Measurements from ENCODE around the gene ZSCAN29. TPM values are rescaled to one million over a fixed set of nuclear protein-coding genes. Genes with fewer than 3 reads are reported as not detected.

Gene ZSCAN29
- total and polyA plus RNA-seq, 2 of the 13 experiments (the other 11 are each of a cell fraction or from before 2014, with no cell fraction given): 8.3 to 27.4 TPM

DNA sequence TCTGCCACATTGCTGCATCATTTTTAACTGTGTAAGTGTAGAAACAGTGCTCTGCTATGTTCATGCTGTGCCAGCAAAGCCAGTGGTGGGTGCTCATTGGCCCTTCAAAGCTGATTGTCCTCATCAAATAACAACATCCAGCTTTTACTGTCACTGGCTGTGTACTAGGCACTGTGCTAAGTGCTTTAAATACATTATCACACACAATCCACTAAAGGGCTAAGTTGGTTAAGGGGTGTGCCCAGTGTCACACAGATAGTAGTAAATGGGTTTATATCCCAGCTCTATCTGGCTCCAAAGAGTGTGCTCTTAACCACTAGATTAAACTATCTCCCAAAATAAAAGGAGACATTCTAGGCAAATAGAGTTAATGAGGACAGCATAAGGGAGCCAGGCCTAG lies 7.8 kb upstream of the ZSCAN29 start:
- H3K4me3 ChIP-seq (replicated peaks in 1 of 3; ENCODE audit: insufficient read depth in 1 of 3, low read depth in 2 of 3, low read length in 3 of 3): no peak overlapping the region
- no peaks in the 10 kb centered on the region for H3K9me3 ChIP-seq (ENCODE audit: low read length)
- POLR2A ChIA-PET: no interaction called here
- H3K79me2 ChIP-seq (ENCODE audit: insufficient read depth, low read length): peaks cover 2% of the 10 kb centered on the region
- no peak overlapping the region for H3K9ac ChIP-seq (ENCODE audit: insufficient read depth, low read depth, low read length)
- peaks cover 13 to 58% of the 10 kb centered on the region in 2 experiments for H3K36me3 ChIP-seq (replicated peaks in 1 of 2; ENCODE audit: control insufficient read depth in 1 of 2, insufficient read depth in 2 of 2, low read length in 2 of 2)
- no peak overlapping the region for H3K27ac ChIP-seq (ENCODE audit: extremely low read length, insufficient read depth, low read length)
- DNase-seq (ENCODE audit: low spot score): no peak
- no peak for ATAC-seq
- intact Hi-C loops (cut with micrococcal nuclease; ENCODE audit: unreplicated experiment): no loop called here
- no peak overlapping the region for H2AFZ ChIP-seq (ENCODE audit: low read length)
- no peaks in the 10 kb centered on the region for H3K27me3 ChIP-seq (ENCODE audit: control insufficient read depth in 1 of 2, insufficient read depth in 2 of 2, low read length in 2 of 2)
- no peak for FAIRE-seq
- no peak overlapping the region for H3K4me2 ChIP-seq (ENCODE audit: low read depth, low read length)
- BruUV-seq (replicated peaks): no TSS peak
- in situ Hi-C loops (cut with HindIII; ENCODE audit: extremely low pct_ligation_motif_present, low pct_unique_long_range_greater_than_20kb): no loop called here
- H3K4me1 ChIP-seq (ENCODE audit: insufficient read depth, low read length): peaks cover 6% of the 10 kb centered on the region; the same call in 1 of the 2 replicates
- H4K20me1 ChIP-seq (ENCODE audit: insufficient read depth, low read length): no peaks in the 10 kb centered on the region
- TF ChIP-seq, protein P1, sequence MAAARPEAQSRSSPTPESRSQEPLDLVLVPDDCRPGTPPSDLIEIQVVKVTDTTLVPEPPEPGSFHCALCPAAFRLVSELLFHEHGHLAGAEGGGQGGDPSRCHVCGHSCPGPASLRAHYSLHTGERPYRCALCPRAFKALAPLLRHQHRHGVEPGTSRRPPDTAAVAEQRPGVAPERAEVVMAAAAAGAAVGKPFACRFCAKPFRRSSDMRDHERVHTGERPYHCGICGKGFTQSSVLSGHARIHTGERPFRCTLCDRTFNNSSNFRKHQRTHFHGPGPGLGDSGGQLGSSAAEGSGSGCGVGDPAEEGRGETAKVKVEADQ (CRISPR knock-in tag; IDR thresholded peaks at IDR 0.05; ENCODE audit: borderline replicate concordance): no peak
- TF ChIP-seq BRD4 (CRISPR knock-in tag; IDR thresholded peaks at IDR 0.05) (no peak), ZNF598 (CRISPR knock-in tag; IDR thresholded peaks at IDR 0.05; ENCODE audit: borderline replicate concordance) (no peak), HMG20A (CRISPR knock-in tag; IDR thresholded peaks at IDR 0.05; ENCODE audit: borderline replicate concordance) (no peak), CHCHD3 (CRISPR knock-in tag; IDR thresholded peaks at IDR 0.05) (no peak), ZMYM2 (CRISPR knock-in tag; IDR thresholded peaks at IDR 0.05) (no peak), ZBTB7B (CRISPR knock-in tag; IDR thresholded peaks at IDR 0.05) (no peak), BCL6 (CRISPR knock-in tag; IDR thresholded peaks at IDR 0.05) (no peak), HOXA5 (CRISPR knock-in tag; IDR thresholded peaks at IDR 0.05) (no peak), ZNF367 (CRISPR knock-in tag; IDR thresholded peaks at IDR 0.05; ENCODE audit: borderline replicate concordance) (no peak), ZNF207 (IDR thresholded peaks at IDR 0.05; ENCODE audit: borderline replicate concordance) (no peak), ZNF709 (CRISPR knock-in tag; IDR thresholded peaks at IDR 0.05) (no peak)
- TF ChIP-seq, protein P2, sequence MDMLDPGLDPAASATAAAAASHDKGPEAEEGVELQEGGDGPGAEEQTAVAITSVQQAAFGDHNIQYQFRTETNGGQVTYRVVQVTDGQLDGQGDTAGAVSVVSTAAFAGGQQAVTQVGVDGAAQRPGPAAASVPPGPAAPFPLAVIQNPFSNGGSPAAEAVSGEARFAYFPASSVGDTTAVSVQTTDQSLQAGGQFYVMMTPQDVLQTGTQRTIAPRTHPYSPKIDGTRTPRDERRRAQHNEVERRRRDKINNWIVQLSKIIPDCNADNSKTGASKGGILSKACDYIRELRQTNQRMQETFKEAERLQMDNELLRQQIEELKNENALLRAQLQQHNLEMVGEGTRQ (IDR thresholded peaks at IDR 0.05; ENCODE audit: low read depth, low read length): no peak
- TF ChIP-seq, protein P2 (CRISPR knock-in tag; IDR thresholded peaks at IDR 0.05; ENCODE audit: borderline replicate concordance): no peak
- TF ChIP-seq, protein P3, sequence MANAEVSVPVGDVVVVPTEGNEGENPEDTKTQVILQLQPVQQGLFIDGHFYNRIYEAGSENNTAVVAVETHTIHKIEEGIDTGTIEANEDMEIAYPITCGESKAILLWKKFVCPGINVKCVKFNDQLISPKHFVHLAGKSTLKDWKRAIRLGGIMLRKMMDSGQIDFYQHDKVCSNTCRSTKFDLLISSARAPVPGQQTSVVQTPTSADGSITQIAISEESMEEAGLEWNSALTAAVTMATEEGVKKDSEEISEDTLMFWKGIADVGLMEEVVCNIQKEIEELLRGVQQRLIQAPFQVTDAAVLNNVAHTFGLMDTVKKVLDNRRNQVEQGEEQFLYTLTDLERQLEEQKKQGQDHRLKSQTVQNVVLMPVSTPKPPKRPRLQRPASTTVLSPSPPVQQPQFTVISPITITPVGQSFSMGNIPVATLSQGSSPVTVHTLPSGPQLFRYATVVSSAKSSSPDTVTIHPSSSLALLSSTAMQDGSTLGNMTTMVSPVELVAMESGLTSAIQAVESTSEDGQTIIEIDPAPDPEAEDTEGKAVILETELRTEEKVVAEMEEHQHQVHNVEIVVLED (CRISPR knock-in tag; IDR thresholded peaks at IDR 0.05; ENCODE audit: borderline replicate concordance): no peak
- TF ChIP-seq, protein P4, sequence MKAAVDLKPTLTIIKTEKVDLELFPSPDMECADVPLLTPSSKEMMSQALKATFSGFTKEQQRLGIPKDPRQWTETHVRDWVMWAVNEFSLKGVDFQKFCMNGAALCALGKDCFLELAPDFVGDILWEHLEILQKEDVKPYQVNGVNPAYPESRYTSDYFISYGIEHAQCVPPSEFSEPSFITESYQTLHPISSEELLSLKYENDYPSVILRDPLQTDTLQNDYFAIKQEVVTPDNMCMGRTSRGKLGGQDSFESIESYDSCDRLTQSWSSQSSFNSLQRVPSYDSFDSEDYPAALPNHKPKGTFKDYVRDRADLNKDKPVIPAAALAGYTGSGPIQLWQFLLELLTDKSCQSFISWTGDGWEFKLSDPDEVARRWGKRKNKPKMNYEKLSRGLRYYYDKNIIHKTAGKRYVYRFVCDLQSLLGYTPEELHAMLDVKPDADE (CRISPR knock-in tag; IDR thresholded peaks at IDR 0.05): no peak
- CTCF ChIA-PET (ENCODE audit: low intra/inter-chr PET ratio, low total read pairs): no interaction called here

Data from HepG2 (cell line).